Vagina (tissue), 2 donors: ENCODE measurements around the gene CNIH3.

Experiments used
- POLR2A ChIP-seq, 2 donors: fragments of 450-650 bp; IDR thresholded peaks; one replicate each; pipeline ENCODE4 v1.6.1; 2017; ENCODE audit warnings: antibody characterized with exemption in 2 of 2, mild to moderate bottlenecking in 2 of 2, moderate library complexity in 2 of 2
- TF ChIP-seq, protein P1 (sequence below), 3 experiments: fragments of 450-650 bp in 2 of 3; fragments of 200-600 bp in 1 of 3; sonication (generic) in 1 of 3; IDR thresholded peaks; one replicate each; pipeline ENCODE4 v1.5.1; 2017 to 2019; ENCODE audit warnings: antibody characterized with exemption in 3 of 3, mild to moderate bottlenecking in 2 of 3, moderate library complexity in 2 of 3

GRCh38 chr1:224588515-224588914 lies 27.6 kb upstream of the CNIH3 start:
- TF ChIP-seq, protein P1, sequence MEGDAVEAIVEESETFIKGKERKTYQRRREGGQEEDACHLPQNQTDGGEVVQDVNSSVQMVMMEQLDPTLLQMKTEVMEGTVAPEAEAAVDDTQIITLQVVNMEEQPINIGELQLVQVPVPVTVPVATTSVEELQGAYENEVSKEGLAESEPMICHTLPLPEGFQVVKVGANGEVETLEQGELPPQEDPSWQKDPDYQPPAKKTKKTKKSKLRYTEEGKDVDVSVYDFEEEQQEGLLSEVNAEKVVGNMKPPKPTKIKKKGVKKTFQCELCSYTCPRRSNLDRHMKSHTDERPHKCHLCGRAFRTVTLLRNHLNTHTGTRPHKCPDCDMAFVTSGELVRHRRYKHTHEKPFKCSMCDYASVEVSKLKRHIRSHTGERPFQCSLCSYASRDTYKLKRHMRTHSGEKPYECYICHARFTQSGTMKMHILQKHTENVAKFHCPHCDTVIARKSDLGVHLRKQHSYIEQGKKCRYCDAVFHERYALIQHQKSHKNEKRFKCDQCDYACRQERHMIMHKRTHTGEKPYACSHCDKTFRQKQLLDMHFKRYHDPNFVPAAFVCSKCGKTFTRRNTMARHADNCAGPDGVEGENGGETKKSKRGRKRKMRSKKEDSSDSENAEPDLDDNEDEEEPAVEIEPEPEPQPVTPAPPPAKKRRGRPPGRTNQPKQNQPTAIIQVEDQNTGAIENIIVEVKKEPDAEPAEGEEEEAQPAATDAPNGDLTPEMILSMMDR (IDR thresholded peaks at IDR 0.05): no peak
- TF ChIP-seq POLR2A (IDR thresholded peaks at IDR 0.05): no peak
